GM21737 (cell line): ENCODE data around the gene HOXD3.

Experiments used
- ATAC-seq: cut with Tn5 transposase; IDR thresholded peaks from one replicate; pipeline ENCODE4 v1.9.1; 2021; ENCODE audit warnings: mild to moderate bottlenecking, moderate library complexity; ENCODE audit not compliant: unreplicated experiment

The HOXD3 gene

DNA sequence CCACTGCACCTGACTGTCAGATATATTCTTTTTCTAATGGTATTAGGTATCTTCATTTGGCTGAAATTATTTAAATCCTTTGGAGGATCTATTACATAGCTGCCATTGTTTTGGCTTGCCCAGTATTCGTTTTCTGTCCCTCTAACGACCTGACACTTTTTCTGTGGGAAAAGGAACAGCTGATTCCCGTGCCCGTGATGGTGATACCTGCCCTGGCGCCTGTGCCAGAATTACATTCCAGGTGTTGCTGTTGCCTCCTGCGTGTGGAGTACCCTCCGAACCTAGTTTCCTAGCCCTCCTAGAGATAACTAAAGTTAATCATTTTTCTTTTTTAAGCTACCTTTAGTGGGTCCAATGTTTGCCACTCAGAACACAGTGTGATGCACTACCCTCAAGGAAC, 45.4 kb downstream of the HOXD3 start:
- no peak for ATAC-seq

- no peak for ATAC-seq
Measured at GRCh38 chr2:176205126-176205525, 48.0 kb downstream of the HOXD3 start.

GRCh38 chr2:176206136-176206535, 49.0 kb downstream of the HOXD3 start:
- ATAC-seq, result no peak

DNA sequence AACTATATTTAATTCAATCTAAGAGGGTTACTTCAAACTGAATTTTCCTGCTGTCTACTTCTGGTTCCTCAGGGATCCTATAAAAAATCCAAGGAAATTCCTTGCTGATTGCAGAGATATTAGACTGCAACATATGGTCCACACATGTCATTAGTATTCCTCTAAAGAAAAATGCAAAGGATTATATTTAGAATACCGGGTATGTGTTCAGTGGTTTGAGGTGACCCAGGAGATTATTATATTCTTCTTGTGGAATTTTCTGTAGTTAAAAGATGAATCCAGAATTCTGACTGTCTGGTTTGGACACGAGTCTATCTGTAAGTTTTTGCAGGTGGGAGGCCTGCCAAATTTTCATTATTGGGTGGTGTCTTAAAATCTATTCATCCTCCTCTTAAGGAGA, 49.6 kb downstream of the HOXD3 start:
- no peak for ATAC-seq

- no peak for ATAC-seq
Measured at GRCh38 chr2:176211110-176211509, 54.0 kb downstream of the HOXD3 start.

GRCh38 chr2:176212276-176212675, 55.2 kb downstream of the HOXD3 start:
- ATAC-seq, result no peak

DNA sequence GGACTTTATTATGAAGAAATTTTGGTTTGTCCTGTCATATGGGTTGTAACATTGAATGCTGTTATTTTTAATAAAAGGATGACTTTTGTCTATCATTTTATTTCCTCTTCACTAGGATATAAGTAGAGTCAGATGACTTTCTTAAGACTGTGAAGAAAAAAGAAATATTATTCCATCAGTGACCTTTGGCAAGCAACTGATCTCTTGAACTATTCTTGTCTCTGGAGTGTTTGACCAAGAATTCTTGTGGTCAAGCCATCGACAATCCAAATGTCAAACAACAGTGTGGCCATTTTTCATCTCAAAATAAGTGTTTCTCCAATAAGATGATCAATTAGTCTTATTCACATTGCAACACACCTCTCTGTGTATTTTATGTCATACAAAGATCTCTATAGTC, 56.3 kb downstream of the HOXD3 start:
- no peak for ATAC-seq
